CD4-positive, alpha-beta T cell (primary cell): ENCODE results near the gene SLC22A6. TPM values are rescaled to one million over a fixed set of nuclear protein-coding genes. Genes with fewer than 3 reads are reported as not detected.

ENCODE experiments used
- ATAC-seq: fragments of 200-7000 bp; cut with Tn5 transposase; one replicate; pipeline ENCODE4 v1.10.0; 2022; ENCODE audit warnings: mild to moderate bottlenecking; ENCODE audit not compliant: poor library complexity
- CTCF ChIA-PET: fragments of 350-600 bp; sonication (Branson Sonifier 250); formaldehyde crosslinking; loops from one replicate; lab custom pipeline; 2021; ENCODE audit warnings: antibody characterized with exemption, inconsistent platforms; lab: Charles Lee
- POLR2A ChIA-PET: fragments of 350-600 bp; sonication (Branson Sonifier 250); formaldehyde crosslinking; loops from one replicate; lab custom pipeline; 2021; ENCODE audit warnings: antibody characterized with exemption, inconsistent platforms; lab: Charles Lee
- DNase-seq, 14 experiments: peaks; one replicate each; pipeline ENCODE4 v3.0.0-alpha.2; 2013 to 2020; ENCODE audit warnings: mixed read lengths in 2 of 14
- H3K27ac ChIP-seq, 2 donors: one replicate each; pipeline versions ENCODE4 v1.5.1 to v1.7.0; 2013; ENCODE audit warnings: low read length in 2 of 2, low read depth in 1 of 2, mild to moderate bottlenecking in 1 of 2
- H3K27me3 ChIP-seq, 2 experiments: 1 replicate in 1 of 2; 2 replicates in 1 of 2; pipeline versions ENCODE4 v1.6.1 to v1.7.0; 2013; ENCODE audit warnings: low read length in 2 of 2, control low read depth in 1 of 2, mild to moderate bottlenecking in 1 of 2, moderate library complexity in 1 of 2; ENCODE audit not compliant: insufficient read depth in 2 of 2, control insufficient read depth in 1 of 2
- H3K36me3 ChIP-seq: one replicate; pipeline ENCODE4 v1.6.1; 2013; ENCODE audit warnings: low read length, control low read depth; ENCODE audit not compliant: insufficient read depth
- H3K4me1 ChIP-seq: one replicate; pipeline ENCODE4 v1.6.1; 2013; ENCODE audit warnings: low read length, control low read depth; ENCODE audit not compliant: insufficient read depth
- H3K4me3 ChIP-seq: one replicate; pipeline ENCODE4 v1.5.1; 2013; ENCODE audit warnings: mild to moderate bottlenecking, low read length, moderate library complexity
- H3K9me3 ChIP-seq, 2 experiments: 1 replicate in 1 of 2; 2 replicates in 1 of 2; pipeline versions ENCODE4 v1.6.1 to v1.7.0; 2013; ENCODE audit warnings: low read length in 2 of 2, mild to moderate bottlenecking in 2 of 2, control low read depth in 1 of 2, moderate library complexity in 1 of 2; ENCODE audit not compliant: control insufficient read depth in 1 of 2, insufficient read depth in 1 of 2
- H3K27ac Mint-ChIP-seq: one replicate; pipeline ENCODE4 v1.8.0; 2020; ENCODE audit warnings: mixed read lengths
- H3K27me3 Mint-ChIP-seq: one replicate; pipeline ENCODE4 v1.8.0; 2021; ENCODE audit warnings: mixed read lengths
- H3K36me3 Mint-ChIP-seq: one replicate; pipeline ENCODE4 v1.8.0; 2021; ENCODE audit warnings: low read depth, mixed read lengths
- H3K4me1 Mint-ChIP-seq: one replicate; pipeline ENCODE4 v1.8.0; 2021; ENCODE audit warnings: low read depth, mixed read lengths
- H3K4me3 Mint-ChIP-seq: one replicate; pipeline ENCODE4 v1.8.0; 2020; ENCODE audit warnings: mild to moderate bottlenecking, mixed read lengths
- H3K9me3 Mint-ChIP-seq: one replicate; pipeline ENCODE4 v1.8.0; 2020; ENCODE audit warnings: mixed read lengths
- intact Hi-C, 2 experiments: fragments of 100-400 bp; cut with DNase I in 1 of 2; cut with micrococcal nuclease in 1 of 2; formaldehyde crosslinking; loops; one replicate each; pipeline versions ENCODE4 v1.15.1 to v1.9.0; 2023 to 2025; cut with DNase I, micrococcal nuclease
- total RNA-seq, 174 experiments: library from RNA in 2 of 174; stranded (reverse) in 2 of 174; gene quantifications; one replicate each; pipeline ENCODE4 v1.2.3 and lab custom pipeline; 2021 to 2026
- TF ChIP-seq, protein P1 (sequence below): fragments of 200-600 bp; IDR thresholded peaks from one replicate; pipeline ENCODE4 v1.8.0; 2022; ENCODE audit warnings: antibody characterized with exemption, mild to moderate bottlenecking

The SLC22A6 gene
- total RNA-seq, 2 experiments from 2014 or later: not detected

DNA sequence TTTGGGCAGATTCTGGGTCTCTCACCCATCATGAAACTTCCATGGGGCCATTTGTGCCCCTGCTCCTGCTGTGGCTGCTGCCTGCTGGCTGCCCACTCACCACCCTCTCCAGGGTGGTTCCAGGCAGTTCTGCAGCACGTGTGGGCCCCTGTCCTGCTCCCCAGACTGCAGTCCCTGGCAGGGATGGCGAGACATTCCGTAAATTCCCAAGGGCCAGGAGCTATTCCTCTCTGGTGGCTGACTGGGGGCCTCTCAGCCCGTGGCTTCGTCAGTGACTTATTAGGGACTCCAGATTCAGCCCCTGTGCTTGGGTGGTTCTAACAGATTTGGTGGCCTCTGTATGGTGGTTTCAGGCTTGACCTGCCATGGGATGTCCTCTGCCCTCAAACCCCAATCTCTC lies 34.7 kb upstream of the SLC22A6 start:
- H3K9me3 Mint-ChIP-seq: no peaks in the 10 kb centered on the region
- no peak overlapping the region for H3K4me3 Mint-ChIP-seq
- no peak overlapping the region for H3K27ac Mint-ChIP-seq
- H3K4me1 Mint-ChIP-seq: no peaks in the 10 kb centered on the region
- no peak overlapping the region for H3K4me3 ChIP-seq
- intact Hi-C loops: no loop called here
- ChIA-PET CTCF (interaction anchor here (0.6 to 2.0 kb wide), 2 partner anchors 114 to 709 kb away, joined by 3 to 10 read pairs; no protein-coding TSS in a partner anchor), POLR2A (no interaction called here)
- peaks cover 5 to 7% of the 10 kb centered on the region in 2 experiments for H3K27me3 ChIP-seq
- peaks cover 6% of the 10 kb centered on the region for H3K4me1 ChIP-seq
- H3K36me3 Mint-ChIP-seq: no peaks in the 10 kb centered on the region
- H3K27me3 Mint-ChIP-seq: peaks cover 44% of the 10 kb centered on the region
- peaks cover 0 to 8% of the 10 kb centered on the region in 2 experiments for H3K9me3 ChIP-seq
- no peak for ATAC-seq
- DNase-seq: no peak
- H3K36me3 ChIP-seq: no peaks in the 10 kb centered on the region
- TF ChIP-seq, protein P1, sequence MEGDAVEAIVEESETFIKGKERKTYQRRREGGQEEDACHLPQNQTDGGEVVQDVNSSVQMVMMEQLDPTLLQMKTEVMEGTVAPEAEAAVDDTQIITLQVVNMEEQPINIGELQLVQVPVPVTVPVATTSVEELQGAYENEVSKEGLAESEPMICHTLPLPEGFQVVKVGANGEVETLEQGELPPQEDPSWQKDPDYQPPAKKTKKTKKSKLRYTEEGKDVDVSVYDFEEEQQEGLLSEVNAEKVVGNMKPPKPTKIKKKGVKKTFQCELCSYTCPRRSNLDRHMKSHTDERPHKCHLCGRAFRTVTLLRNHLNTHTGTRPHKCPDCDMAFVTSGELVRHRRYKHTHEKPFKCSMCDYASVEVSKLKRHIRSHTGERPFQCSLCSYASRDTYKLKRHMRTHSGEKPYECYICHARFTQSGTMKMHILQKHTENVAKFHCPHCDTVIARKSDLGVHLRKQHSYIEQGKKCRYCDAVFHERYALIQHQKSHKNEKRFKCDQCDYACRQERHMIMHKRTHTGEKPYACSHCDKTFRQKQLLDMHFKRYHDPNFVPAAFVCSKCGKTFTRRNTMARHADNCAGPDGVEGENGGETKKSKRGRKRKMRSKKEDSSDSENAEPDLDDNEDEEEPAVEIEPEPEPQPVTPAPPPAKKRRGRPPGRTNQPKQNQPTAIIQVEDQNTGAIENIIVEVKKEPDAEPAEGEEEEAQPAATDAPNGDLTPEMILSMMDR: no peak
- H3K27ac ChIP-seq: no peak overlapping the region

DNA sequence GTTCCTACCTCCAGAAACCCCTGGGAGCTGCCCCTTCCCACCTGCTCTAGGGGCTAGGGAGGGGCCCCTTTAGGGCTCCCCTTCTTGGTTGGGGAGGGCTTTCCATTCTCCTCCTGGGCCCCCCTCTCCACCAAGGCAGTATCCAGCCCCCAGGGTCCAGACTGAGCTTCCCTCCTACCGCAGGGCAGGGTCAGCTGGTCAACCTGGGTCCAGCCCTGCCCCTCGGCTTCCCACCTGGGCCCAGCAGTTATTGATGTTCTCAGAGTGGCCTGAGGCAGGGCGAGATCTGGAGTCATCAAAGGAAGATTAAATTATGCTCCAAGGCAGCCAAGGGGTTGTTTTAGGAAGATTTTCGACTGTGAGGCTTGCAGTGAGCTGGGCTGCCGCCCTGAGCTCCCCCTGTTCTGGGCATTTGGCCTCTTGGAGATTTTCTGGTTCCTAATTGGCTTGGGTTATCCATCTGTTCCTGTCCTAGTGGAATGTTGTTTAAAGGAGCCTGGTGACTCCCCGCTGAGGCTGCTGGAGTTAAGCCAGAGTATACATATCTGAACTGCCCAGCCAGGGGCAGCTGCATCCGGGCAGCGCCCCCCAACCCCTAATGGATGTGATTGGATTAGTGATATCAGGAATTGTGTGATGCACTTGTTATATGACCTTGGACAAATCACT lies 32.7 kb upstream of the SLC22A6 start:
- H3K36me3 ChIP-seq: no peaks in the 10 kb centered on the region
- Mint-ChIP-seq H3K36me3 (no peaks in the 10 kb centered on the region), H3K4me1 (no peaks in the 10 kb centered on the region), H3K27me3 (peaks cover 39% of the 10 kb centered on the region), H3K9me3 (no peaks in the 10 kb centered on the region), H3K27ac (no peak overlapping the region), H3K4me3 (no peak overlapping the region)
- ATAC-seq: no peak
- H3K27me3 ChIP-seq: peaks cover 1 to 7% of the 10 kb centered on the region in 2 experiments
- H3K27ac ChIP-seq: no peak overlapping the region
- intact Hi-C loops: no loop called here
- ChIA-PET POLR2A (no interaction called here), CTCF (no interaction called here)
- DNase-seq: no peak
- H3K4me3 ChIP-seq: no peak overlapping the region
- peaks cover 0 to 8% of the 10 kb centered on the region in 2 experiments for H3K9me3 ChIP-seq
- no peaks in the 10 kb centered on the region for H3K4me1 ChIP-seq
- TF ChIP-seq, protein P1: no peak

DNA sequence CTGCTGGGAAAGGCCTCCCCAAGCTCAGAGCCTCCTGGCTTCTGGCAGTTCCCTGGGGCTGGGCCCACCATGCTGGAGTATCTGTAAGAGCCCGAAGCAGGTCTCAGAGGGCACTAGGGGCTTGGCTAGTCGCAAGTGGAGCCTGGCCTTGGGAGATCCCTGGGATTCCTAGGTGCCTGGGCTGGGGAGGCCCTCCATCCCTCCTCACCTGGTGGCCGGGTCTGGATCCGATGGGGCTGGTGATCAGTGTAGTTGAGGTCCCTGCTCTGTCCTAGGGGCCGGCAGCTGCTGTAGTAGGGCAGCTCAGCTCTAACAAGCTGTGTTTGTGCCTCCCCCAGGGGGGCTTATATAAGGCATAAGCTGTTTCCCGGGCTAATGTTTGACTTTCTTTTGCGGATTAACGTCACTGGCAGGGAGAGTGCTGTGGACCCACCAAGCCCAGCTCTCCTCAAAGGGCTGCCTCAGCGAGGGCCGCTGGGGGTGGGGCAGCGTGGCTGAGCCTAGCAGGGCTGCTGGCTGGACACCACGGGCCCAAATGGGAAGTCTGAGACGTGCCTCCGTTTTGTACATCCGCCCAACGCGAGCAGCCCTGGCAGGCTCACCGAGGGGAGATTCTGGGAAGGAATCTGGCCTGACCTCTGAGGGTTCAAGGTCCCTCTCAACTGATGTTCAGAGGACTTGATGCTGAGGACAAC lies 30.9 kb upstream of the SLC22A6 start, which contains the start of gene SLC22A8:
Gene SLC22A8 (minus strand): TSS at position 321 of the 695 bp plus-strand sequence. CDS start 883 bp downstream, outside the sequence.
- no peaks in the 10 kb centered on the region for H3K36me3 Mint-ChIP-seq
- no peaks in the 10 kb centered on the region for H3K4me1 ChIP-seq
- H3K4me3 Mint-ChIP-seq: no peak within 1 kb of the TSS
- ATAC-seq (no peak), DNase-seq (no peak)
- TF ChIP-seq, protein P1: no peak
- H3K27me3 Mint-ChIP-seq: peaks cover 34% of the 10 kb centered on the region
- no peaks in the 10 kb centered on the region for H3K9me3 Mint-ChIP-seq
- ChIA-PET CTCF (no interaction called here), POLR2A (no interaction called here)
- H3K27ac Mint-ChIP-seq: no peak within 1 kb of the TSS
- H3K36me3 ChIP-seq: no peaks in the 10 kb centered on the region
- H3K4me3 ChIP-seq: no peak within 1 kb of the TSS
- H3K27ac ChIP-seq: no peak within 1 kb of the TSS
- H3K9me3 ChIP-seq: peaks cover 0 to 6% of the 10 kb centered on the region in 2 experiments
- peaks cover 0 to 7% of the 10 kb centered on the region in 2 experiments for H3K27me3 ChIP-seq
- H3K4me1 Mint-ChIP-seq: no peaks in the 10 kb centered on the region
- intact Hi-C loops: no loop called here
